Gastroesophageal sphincter (tissue), 3 donors: Measurements from ENCODE around the gene TPCN1.

ENCODE experiments used
- EP300 ChIP-seq: sonication (generic); formaldehyde crosslinking; IDR thresholded peaks from one replicate; pipeline ENCODE4 v1.6.1; 2017; ENCODE audit warnings: antibody characterized with exemption, mild to moderate bottlenecking
- POLR2AphosphoS5 ChIP-seq: sonication (generic); formaldehyde crosslinking; IDR thresholded peaks from one replicate; pipeline ENCODE4 v1.6.1; 2017; ENCODE audit warnings: antibody characterized with exemption
- TF ChIP-seq, protein P1 (sequence below), 4 experiments: fragments of 200-600 bp in 2 of 4; fragments of 450-650 bp in 2 of 4; sonication (generic) in 1 of 4; IDR thresholded peaks; one replicate each; pipeline ENCODE4 v1.5.1; 2017 to 2019; ENCODE audit warnings: antibody characterized with exemption in 4 of 4, mild to moderate bottlenecking in 2 of 4, moderate library complexity in 2 of 4

DNA sequence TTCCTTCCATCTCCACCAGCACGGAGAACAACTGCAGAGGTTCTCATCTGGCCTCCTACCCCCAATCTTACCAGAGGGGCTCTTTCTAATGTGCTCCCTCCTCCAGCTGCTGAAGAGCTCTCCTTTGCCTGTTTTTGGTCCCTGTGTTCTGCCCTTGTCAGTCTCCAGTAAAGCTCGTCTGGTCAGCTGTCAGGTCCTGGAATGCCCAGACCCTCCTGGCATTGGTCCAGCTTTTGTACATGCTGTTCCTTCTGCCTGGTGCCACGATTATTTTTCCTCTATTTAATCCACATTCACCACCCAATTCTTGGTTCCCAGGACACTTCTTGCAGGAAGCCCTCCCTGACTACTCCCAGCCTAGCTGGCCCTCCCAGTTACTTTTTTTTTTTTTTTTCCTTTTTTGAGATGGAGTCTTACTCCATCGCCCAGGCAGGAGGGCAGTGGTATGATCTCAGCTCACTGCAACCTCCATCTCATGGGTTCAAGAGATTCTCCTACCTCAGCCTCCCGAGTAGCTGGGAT is 107.2 kb downstream of the TPCN1 start:
- no peak for TF ChIP-seq EP300
- TF ChIP-seq, protein P1, sequence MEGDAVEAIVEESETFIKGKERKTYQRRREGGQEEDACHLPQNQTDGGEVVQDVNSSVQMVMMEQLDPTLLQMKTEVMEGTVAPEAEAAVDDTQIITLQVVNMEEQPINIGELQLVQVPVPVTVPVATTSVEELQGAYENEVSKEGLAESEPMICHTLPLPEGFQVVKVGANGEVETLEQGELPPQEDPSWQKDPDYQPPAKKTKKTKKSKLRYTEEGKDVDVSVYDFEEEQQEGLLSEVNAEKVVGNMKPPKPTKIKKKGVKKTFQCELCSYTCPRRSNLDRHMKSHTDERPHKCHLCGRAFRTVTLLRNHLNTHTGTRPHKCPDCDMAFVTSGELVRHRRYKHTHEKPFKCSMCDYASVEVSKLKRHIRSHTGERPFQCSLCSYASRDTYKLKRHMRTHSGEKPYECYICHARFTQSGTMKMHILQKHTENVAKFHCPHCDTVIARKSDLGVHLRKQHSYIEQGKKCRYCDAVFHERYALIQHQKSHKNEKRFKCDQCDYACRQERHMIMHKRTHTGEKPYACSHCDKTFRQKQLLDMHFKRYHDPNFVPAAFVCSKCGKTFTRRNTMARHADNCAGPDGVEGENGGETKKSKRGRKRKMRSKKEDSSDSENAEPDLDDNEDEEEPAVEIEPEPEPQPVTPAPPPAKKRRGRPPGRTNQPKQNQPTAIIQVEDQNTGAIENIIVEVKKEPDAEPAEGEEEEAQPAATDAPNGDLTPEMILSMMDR (IDR thresholded peaks at IDR 0.05): no peak
- TF ChIP-seq POLR2AphosphoS5: no peak
